Renal cortex interstitium (tissue), 11 donors: ENCODE measurements around the gene OR6S1. TPM values are rescaled to one million over a fixed set of nuclear protein-coding genes. Genes with fewer than 3 reads are reported as not detected.
"Not testable (repeated sequence)": the region's sequence is repeated elsewhere in the genome, so short reads cannot be mapped to it uniquely, and the experiment has no call there.

Source experiments
- DNase-seq, 11 donors: peaks; one replicate each; pipeline ENCODE4 v3.0.0-alpha.2; 2013; ENCODE audit warnings: low read depth in 9 of 11, low spot score in 4 of 11; ENCODE audit errors: extremely low read depth in 1 of 11
- polyA plus RNA-seq, 3 donors: library from polyadenylated mRNA; unstranded; fragments of 120-200 nt; gene quantifications; one replicate each; pipeline ENCODE4 v1.2.1, GENCODE V29; 2013; ENCODE audit not compliant: insufficient read length in 3 of 3

The OR6S1 gene
- polyA plus RNA-seq, 3 donors = not detected

GRCh38 chr14:20615996-20616395 lies 25.5 kb downstream of the OR6S1 start:
- no peak for DNase-seq

DNA sequence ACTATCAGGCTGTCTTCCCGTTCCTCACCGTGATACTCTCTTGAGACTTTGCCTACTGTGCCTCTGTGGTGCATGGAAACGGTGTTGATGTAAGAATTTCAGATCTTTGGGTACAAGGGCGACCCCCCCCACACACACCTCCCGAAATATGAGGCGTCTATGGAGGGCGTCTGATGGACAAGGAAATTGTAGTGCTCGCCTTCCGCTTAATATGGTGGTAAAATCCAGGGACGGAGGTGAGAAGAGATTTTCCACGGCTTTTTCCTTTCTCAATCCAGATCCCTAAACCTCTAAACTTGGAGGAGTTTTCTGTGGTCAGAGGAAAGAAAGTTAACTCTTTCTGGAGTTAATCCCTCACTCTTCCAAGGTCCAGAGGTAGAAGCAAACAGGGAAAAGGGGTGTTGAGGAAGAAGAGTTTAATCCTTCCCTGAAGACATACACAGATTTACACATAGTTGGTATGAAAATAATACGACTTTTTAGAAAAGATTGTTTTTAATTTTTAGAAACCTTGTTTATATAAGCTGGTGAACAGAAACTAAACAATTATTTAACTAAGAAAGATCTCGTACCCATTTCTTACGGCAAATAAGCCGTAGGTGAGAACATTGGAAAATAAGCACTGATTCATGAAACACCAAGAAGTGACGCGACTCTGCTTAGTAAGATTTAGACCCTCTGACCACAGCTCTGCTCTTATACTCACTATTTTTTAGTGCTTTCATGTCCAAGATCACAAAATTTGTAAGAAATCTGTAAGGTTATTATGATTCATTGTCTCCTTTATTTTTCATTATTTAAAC lies 27.3 kb downstream of the OR6S1 start:
- DNase-seq = no peak

DNA sequence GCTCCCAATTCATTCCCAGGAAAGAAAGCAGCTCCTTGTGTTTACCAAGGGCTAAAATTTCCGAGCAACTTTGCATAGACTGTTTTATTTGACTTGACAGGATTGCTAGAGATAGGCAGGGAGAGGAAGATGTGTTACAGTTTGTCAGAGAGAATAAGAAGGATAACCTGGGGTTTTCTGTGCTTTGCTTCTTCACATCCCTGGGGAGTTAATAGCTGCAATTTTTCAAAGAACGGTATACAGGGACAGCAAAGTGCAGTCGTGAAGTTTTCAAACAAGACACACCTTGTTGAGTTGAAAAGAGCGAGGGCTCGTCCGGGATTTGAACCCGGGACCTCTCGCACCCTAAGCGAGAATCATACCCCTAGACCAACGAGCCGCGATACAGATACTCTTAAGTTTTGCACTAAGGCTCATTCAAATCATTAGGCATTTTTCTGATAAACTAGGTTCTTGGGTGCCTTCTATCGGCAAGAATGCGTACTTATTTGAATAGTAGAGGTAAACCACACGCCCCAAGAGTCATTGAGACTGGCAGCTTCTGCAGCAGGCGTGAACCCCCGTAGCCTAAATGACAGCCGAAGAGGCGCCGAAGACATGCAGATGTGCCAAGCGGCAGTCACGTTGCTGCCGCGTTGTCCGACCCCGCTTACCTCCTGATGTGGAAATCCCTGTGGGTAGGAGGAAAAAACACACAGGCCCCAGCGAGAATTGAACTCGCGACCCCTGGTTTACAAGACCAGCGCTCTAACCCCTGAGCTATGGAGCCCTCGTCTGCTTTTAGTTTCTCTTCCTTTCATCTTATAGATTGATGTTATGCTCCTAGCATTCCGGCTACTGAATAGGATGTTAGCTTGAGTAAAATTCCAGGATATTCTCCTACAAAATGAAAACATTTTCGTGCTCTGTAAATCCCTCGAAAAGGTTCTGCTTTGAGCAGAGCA lies 28.1 kb downstream of the OR6S1 start:
- peak; percentile 79 to 96 (median 89) for DNase-seq

- DNase-seq = no peak
These were observed 29.1 kb downstream of the OR6S1 start for GRCh38 chr14:20612403-20612802.

GRCh38 chr14:20611277-20611676 lies 30.2 kb downstream of the OR6S1 start:
- DNase-seq = no peak

GRCh38 chr14:20610002-20610765 lies 31.3 kb downstream of the OR6S1 start:
- DNase-seq = peak in 2 of 11 donors; percentile 61 to 66

DNA sequence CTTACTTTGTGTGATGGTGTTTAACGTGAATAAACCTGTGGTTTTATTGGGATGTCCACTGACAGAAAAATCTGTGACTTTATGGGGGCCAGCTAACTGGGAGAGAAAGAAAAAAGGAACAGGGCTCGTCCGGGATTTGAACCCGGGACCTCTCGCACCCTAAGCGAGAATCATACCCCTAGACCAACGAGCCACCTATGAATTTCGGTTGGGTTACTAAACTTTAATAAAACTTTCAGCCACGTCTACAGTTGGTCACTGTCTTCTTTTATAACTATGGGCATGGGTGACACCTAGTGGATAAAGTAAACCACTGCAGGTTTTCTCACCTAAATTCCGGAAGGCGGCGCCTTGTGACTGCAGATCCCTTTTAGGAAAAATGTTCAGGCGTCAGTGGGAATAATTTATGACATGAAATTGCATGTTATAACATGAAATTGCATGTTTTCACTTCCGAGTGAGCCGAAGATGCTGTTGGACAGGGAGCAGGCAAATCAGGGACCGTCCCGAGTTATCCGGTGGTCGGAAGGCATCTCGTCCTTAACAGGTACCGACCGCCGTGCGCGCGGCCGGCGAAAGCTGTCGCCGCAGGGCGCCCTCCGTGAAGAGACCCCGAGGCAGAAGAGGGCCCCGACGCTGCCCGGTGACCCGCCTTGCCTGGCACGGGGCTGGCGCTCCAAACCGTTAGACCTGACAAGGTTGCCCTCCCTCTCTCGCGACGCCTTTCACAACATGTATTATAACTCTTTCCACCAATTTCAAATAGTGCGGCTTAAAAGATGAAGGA lies 32.1 kb downstream of the OR6S1 start:
- peak in 9 of 11 donors; percentile 74 to 92 (median 84) for DNase-seq

GRCh38 chr14:20608383-20609110 lies 32.9 kb downstream of the OR6S1 start:
- DNase-seq = no peak

- DNase-seq = no peak
These were observed 33.9 kb downstream of the OR6S1 start for GRCh38 chr14:20607617-20608016.

GRCh38 chr14:20606902-20607242 lies 34.6 kb downstream of the OR6S1 start:
- no peak for DNase-seq

GRCh38 chr14:20606190-20606901 lies 35.1 kb downstream of the OR6S1 start:
- no peak for DNase-seq

- DNase-seq = no peak
These were observed 37.4 kb downstream of the OR6S1 start for GRCh38 chr14:20603813-20604690.

GRCh38 chr14:20602583-20602982 lies 38.9 kb downstream of the OR6S1 start:
- no peak for DNase-seq

- no peak for DNase-seq
These were observed 40.0 kb downstream of the OR6S1 start for GRCh38 chr14:20601522-20601921.

DNA sequence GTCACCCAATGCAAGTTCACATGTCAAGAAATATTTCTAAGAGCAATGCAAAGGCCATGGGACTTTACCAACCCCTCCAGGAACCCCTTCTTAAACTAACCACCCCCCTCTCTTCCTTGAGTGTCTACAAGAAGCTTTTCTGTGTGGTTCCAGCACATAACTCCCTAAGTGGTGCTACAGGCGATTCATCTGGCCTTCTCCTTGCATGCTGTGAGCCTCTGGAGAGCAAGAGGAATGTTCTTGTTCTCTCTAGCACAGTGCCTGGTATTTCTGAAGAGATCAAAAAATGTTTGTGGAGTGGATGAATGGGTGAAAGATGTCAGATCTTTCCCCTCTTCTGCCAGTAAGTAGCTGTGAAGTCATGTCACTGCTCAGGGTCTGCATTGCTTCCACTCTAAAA lies 44.4 kb downstream of the OR6S1 start:
- no peak for DNase-seq

DNA sequence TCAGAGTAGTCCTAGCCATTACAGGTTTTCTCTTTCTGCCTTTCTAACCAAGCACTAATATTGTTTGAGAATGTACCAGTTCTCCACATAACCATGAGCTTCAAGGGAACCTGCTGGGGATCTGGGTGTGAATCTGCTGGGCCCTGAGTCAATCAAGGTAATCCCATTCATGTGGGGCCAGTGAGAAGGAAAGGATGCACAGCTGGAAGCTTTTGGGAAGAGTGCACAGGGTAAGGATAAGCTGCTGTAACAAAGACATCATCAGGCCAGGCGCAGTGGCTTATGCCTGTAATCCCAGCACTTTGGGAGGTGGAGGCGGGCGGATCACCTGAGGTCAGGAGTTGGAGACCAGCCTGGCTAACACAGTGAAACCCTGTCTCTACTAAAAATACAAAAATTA lies 45.8 kb downstream of the OR6S1 start:
- DNase-seq = not testable (repeated sequence)

DNA sequence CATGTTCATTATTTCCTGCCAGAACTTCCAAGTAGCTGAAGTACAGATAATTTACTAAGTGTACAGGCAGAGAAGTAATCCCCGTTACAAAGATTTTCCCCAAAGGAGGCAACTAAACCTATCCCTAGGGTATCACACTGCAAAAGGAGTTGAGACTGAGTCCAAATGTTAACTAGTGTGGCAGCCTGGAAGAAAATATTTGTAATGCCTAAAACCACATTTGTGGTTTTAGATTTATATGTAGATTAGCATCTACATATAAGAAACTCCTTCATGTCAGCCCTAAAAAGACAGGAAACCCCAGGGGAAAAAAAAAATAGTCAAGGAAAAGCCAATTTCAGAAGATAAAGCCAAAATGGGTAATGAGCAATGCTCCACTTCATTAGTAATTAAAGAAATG lies 48.9 kb downstream of the OR6S1 start:
- no peak for DNase-seq
